SK-N-SH (cell line): ENCODE results near the gene ENOX1.

Experiments used
- SMC3 ChIP-seq: IDR thresholded peaks from 2 replicates; pipeline ENCODE4 v1.6.1; 2012; ENCODE audit warnings: low read depth, low read length, improper control_type of control experiment
- YY1 ChIP-seq: IDR thresholded peaks from 2 replicates; pipeline ENCODE4 v1.4.0; 2012; ENCODE audit warnings: low read depth, mild to moderate bottlenecking
- TF ChIP-seq, protein P1 (sequence below): fragments of 200-600 bp; sonication (generic); IDR thresholded peaks from 2 replicates; pipeline ENCODE4 v1.6.1; 2017; ENCODE audit warnings: antibody characterized with exemption, mild to moderate bottlenecking, moderate library complexity

DNA sequence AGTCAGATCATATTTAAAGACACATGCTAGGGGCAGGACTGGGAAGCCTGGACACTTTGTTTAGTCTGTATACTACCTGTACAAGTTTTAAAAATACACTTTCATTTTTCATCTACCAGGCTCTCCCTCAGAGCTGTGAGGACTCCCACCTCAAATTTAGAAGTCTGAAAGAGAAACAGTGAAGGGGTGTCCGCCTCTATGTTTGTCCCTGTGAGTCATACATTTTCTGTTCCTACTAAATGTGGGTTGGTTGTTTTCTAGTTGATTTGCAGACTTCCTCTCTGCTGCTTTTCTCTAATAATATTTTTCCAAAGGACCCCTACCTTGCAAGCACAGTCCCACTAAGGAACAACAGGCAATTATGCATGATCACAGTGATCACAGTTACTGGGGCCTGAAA, 110.5 kb downstream of the ENOX1 start:
- no peak for TF ChIP-seq SMC3
- TF ChIP-seq, protein P1, sequence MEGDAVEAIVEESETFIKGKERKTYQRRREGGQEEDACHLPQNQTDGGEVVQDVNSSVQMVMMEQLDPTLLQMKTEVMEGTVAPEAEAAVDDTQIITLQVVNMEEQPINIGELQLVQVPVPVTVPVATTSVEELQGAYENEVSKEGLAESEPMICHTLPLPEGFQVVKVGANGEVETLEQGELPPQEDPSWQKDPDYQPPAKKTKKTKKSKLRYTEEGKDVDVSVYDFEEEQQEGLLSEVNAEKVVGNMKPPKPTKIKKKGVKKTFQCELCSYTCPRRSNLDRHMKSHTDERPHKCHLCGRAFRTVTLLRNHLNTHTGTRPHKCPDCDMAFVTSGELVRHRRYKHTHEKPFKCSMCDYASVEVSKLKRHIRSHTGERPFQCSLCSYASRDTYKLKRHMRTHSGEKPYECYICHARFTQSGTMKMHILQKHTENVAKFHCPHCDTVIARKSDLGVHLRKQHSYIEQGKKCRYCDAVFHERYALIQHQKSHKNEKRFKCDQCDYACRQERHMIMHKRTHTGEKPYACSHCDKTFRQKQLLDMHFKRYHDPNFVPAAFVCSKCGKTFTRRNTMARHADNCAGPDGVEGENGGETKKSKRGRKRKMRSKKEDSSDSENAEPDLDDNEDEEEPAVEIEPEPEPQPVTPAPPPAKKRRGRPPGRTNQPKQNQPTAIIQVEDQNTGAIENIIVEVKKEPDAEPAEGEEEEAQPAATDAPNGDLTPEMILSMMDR, result no peak
- no peak for TF ChIP-seq YY1
